Adrenal gland (tissue), 5 donors: ENCODE data around the gene MYRFL.

Source experiments
- CTCF ChIP-seq, 6 experiments: fragments of 450-650 bp in 4 of 6; fragments of 200-600 bp in 2 of 6; sonication (generic) in 1 of 6; IDR thresholded peaks; 1 replicate in 5 of 6; 2 replicates in 1 of 6; pipeline versions ENCODE4 v1.5.1 to v1.8.0; 2016 to 2021; ENCODE audit warnings: antibody characterized with exemption in 6 of 6, mild to moderate bottlenecking in 2 of 6, moderate library complexity in 1 of 6
- POLR2A ChIP-seq, 2 donors: fragments of 450-650 bp; IDR thresholded peaks; one replicate each; pipeline ENCODE4 v1.6.1; 2017; ENCODE audit warnings: antibody characterized with exemption in 2 of 2, mild to moderate bottlenecking in 2 of 2, moderate library complexity in 1 of 2
- donor health status: DM: no; HTN: no; CAD: no.

DNA sequence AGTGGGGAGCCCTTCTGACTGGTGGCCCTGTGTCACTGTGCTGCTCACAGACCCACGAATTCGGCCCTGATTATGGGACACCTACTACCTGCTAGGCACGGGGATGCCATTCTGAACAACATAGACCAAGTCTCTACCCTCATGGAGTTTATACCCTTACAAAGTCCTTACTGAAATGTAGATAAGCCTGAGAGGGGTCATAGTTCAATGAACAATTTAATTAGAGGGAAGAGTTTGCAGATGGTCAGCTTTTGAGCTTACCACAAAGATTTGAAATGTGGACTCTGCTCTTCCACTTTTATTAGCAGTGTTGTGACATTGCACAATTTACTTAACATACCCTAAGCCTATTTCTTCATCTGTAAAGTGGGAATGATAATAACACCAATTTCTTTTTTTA, 161.1 kb downstream of the MYRFL start:
- TF ChIP-seq POLR2A (IDR thresholded peaks at IDR 0.05) (no peak), CTCF (IDR thresholded peaks at IDR 0.05) (no peak)
